Mesenchymal stem cell (in vitro differentiated cells and primary cell): ENCODE results near the gene MRPL52. TPM values are rescaled to one million over a fixed set of nuclear protein-coding genes. Genes with fewer than 3 reads are reported as not detected.
A peak's percentile ranks its signal among the peaks of the same experiment; 100 is the strongest.

Source experiments
- DNase-seq: peaks from one replicate; pipeline ENCODE4 v3.0.0-alpha.2; 2013
- H2AFZ ChIP-seq: one replicate; pipeline ENCODE4 v1.6.1; 2013; ENCODE audit warnings: low read depth, mild to moderate bottlenecking, control low read depth, inconsistent platforms, low read length, moderate library complexity
- H2AK5ac ChIP-seq: 2 replicates; pipeline ENCODE4 v1.6.1; 2013; ENCODE audit warnings: low read length, moderate library complexity, mild to moderate bottlenecking, inconsistent platforms; ENCODE audit not compliant: severe bottlenecking
- H2BK120ac ChIP-seq: one replicate; pipeline ENCODE4 v1.6.1; 2013; ENCODE audit warnings: low read depth, mild to moderate bottlenecking, inconsistent platforms, low read length, moderate library complexity
- H2BK12ac ChIP-seq, 2 experiments: one replicate each; pipeline ENCODE4 v1.6.1; 2013; ENCODE audit warnings: inconsistent platforms in 2 of 2, low read length in 2 of 2, mild to moderate bottlenecking in 2 of 2, moderate library complexity in 2 of 2, control low read depth in 1 of 2
- H2BK15ac ChIP-seq: one replicate; pipeline ENCODE4 v1.6.1; 2013; ENCODE audit warnings: mild to moderate bottlenecking, low read depth, inconsistent platforms; ENCODE audit not compliant: poor library complexity, severe bottlenecking
- H2BK5ac ChIP-seq: 2 replicates; pipeline ENCODE4 v1.6.1; 2013; ENCODE audit warnings: low read depth, mild to moderate bottlenecking, low read length, control low read depth, inconsistent platforms; ENCODE audit not compliant: poor library complexity, severe bottlenecking
- H3K14ac ChIP-seq, 2 experiments: one replicate each; pipeline ENCODE4 v1.6.1; 2013; ENCODE audit warnings: inconsistent platforms in 2 of 2, low read length in 2 of 2, control low read depth in 1 of 2, mild to moderate bottlenecking in 1 of 2, moderate library complexity in 1 of 2
- H3K18ac ChIP-seq, 2 experiments: one replicate each; pipeline ENCODE4 v1.6.1; 2013; ENCODE audit warnings: inconsistent platforms in 2 of 2, low read length in 2 of 2, control low read depth in 1 of 2, low read depth in 1 of 2, mild to moderate bottlenecking in 1 of 2
- H3K23ac ChIP-seq, 2 experiments: one replicate each; pipeline ENCODE4 v1.6.1; 2013; ENCODE audit warnings: inconsistent platforms in 2 of 2, low read length in 2 of 2, mild to moderate bottlenecking in 2 of 2, moderate library complexity in 2 of 2, control low read depth in 1 of 2
- H3K27ac ChIP-seq: 2 replicates; pipeline ENCODE4 v1.5.1; 2013; ENCODE audit warnings: mild to moderate bottlenecking, moderate library complexity, low read length, control low read depth, inconsistent platforms; ENCODE audit not compliant: poor library complexity, severe bottlenecking
- H3K27me3 ChIP-seq, 2 experiments: 2 replicates each; pipeline versions ENCODE4 v1.6.1 to v1.7.0; 2013; ENCODE audit warnings: low read length in 2 of 2, mild to moderate bottlenecking in 2 of 2, moderate library complexity in 2 of 2, control low read depth in 1 of 2, inconsistent platforms in 1 of 2; ENCODE audit not compliant: control insufficient read depth in 1 of 2, insufficient read depth in 1 of 2
- H3K36me3 ChIP-seq, 2 experiments: 2 replicates each; pipeline versions ENCODE4 v1.6.1 to v1.7.0; 2013; ENCODE audit warnings: low read length in 2 of 2, control low read depth in 1 of 2, inconsistent platforms in 1 of 2, low read depth in 1 of 2, mild to moderate bottlenecking in 1 of 2; ENCODE audit not compliant: insufficient read depth in 2 of 2, control insufficient read depth in 1 of 2
- H3K4ac ChIP-seq, 2 experiments: one replicate each; pipeline ENCODE4 v1.6.1; 2013; ENCODE audit warnings: inconsistent platforms in 2 of 2, low read length in 2 of 2, mild to moderate bottlenecking in 2 of 2, moderate library complexity in 2 of 2, control low read depth in 1 of 2, low read depth in 1 of 2
- H3K4me1 ChIP-seq: 2 replicates; pipeline ENCODE4 v1.6.1; 2013; ENCODE audit warnings: low read depth, low read length, control low read depth; ENCODE audit not compliant: control insufficient read depth, insufficient read depth
- H3K4me2 ChIP-seq: 2 replicates; pipeline ENCODE4 v1.6.1; 2013; ENCODE audit warnings: low read length, mild to moderate bottlenecking, inconsistent platforms; ENCODE audit not compliant: poor library complexity, severe bottlenecking
- H3K4me3 ChIP-seq, 2 experiments: 2 replicates each; pipeline versions ENCODE4 v1.5.1 to v1.7.0; 2013; ENCODE audit warnings: low read length in 2 of 2, mild to moderate bottlenecking in 2 of 2, control low read depth in 1 of 2, low read depth in 1 of 2; ENCODE audit not compliant: insufficient read depth in 1 of 2
- H3K79me1 ChIP-seq: replicated peaks from 2 replicates; pipeline ENCODE4 v1.6.1; 2013; ENCODE audit warnings: mild to moderate bottlenecking, control low read depth, low read length, inconsistent platforms; ENCODE audit not compliant: poor library complexity, severe bottlenecking
- H3K9ac ChIP-seq: 2 replicates; pipeline ENCODE4 v1.7.0; 2013; ENCODE audit warnings: mild to moderate bottlenecking, low read length, moderate library complexity
- H3K9me3 ChIP-seq: 2 replicates; pipeline ENCODE4 v1.7.0; 2013; ENCODE audit warnings: mild to moderate bottlenecking, low read length; ENCODE audit not compliant: control insufficient read depth
- H4K8ac ChIP-seq: one replicate; pipeline ENCODE4 v1.6.1; 2013; ENCODE audit warnings: inconsistent platforms, mild to moderate bottlenecking, low read length, moderate library complexity
- H4K91ac ChIP-seq: one replicate; pipeline ENCODE4 v1.6.1; 2013; ENCODE audit warnings: mild to moderate bottlenecking, low read length, inconsistent platforms
- WGBS: methylation state at CpG from one replicate; pipeline ENCODE4 v1.1.7; 2013; ENCODE audit warnings: mixed read lengths; 5-methylcytosine and 5-hydroxymethylcytosine counted together
- small RNA-seq: library from polyadenylated mRNA; stranded (forward); fragments of <200 nt; extraction: miRNeasy Mini kit (QIAGEN cat#:217004); gene quantifications from one replicate; pipeline ENCODE3, GENCODE V24; 2013; ENCODE audit warnings: low read depth

MRPL52 gene

DNA sequence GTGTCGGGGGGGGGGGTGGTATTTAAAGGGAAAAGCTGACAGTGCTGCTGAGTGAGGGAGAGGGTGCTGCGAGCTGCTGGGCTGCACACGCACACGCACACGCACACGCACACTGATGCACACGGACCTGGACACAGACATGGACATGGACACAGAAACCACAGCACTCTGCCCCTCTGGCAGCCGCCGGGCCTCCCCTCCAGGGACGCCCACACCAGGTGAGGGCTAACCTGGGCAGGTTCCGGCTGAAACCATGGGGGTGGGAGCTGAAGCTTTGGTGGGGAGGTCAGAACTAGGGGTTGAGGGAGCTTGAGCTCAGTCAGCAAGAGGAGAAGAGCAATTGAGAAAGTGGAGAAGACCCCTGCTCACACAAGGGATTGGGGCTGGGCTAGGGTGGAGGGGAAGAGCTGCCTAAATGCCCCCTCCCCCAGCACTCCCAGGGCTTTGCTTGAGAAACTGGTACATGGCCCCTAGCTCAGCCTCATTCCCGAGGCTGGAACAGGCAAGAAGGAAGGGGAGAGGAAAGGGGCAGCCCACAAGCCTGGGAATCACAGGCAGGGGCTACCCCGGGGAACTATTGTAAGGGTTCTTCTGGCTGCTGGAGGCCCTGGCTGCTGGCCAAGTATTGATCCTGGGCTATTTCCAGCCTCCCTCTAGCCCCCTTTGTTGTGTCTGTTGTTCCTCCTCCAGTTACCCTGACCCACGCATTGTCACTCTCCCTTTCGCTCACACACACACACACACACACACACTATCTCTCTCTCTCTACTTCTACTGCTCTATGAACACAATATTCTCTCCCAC, 53.7 kb downstream of the MRPL52 start, which contains the start of gene REM2:
TSS of gene REM2 (plus strand) at position 50 of the 804 bp plus-strand sequence. CDS start at position 116, 66 bp downstream.
- peaks cover 23% of the 10 kb centered on the region for H3K4me1 ChIP-seq
- no peak for DNase-seq
- H3K4me2 ChIP-seq, result no peak within 1 kb of the TSS
- H3K14ac ChIP-seq, result no peak within 1 kb of the TSS
- no peak within 1 kb of the TSS for H3K4ac ChIP-seq
- no peak within 1 kb of the TSS for H2BK15ac ChIP-seq
- peaks cover 0 to 20% of the 10 kb centered on the region in 2 experiments for H3K27me3 ChIP-seq
- peak within 1 kb of the TSS; percentile 15 for H2AK5ac ChIP-seq
- no peak within 1 kb of the TSS for H2AFZ ChIP-seq
- peak within 1 kb of the TSS; percentile 36 for H4K91ac ChIP-seq
- peak within 1 kb of the TSS; percentile 8 for H4K8ac ChIP-seq
- H3K36me3 ChIP-seq, result peaks cover 15 to 20% of the 10 kb centered on the region in 2 experiments
- 55% methylated on average over 15 of the region's 15 CpGs for WGBS
- peak within 1 kb of the TSS; percentile 46 for H3K9ac ChIP-seq
- H3K23ac ChIP-seq, result no peak within 1 kb of the TSS
- no peak within 1 kb of the TSS for H2BK12ac ChIP-seq
- H3K4me3 ChIP-seq, result no peak within 1 kb of the TSS
- H3K79me1 ChIP-seq, result peaks cover 4% of the 10 kb centered on the region
- H3K18ac ChIP-seq, result peak within 1 kb of the TSS in 1 of 2 experiments; percentile 49
- no peak within 1 kb of the TSS for H2BK120ac ChIP-seq
- H3K27ac ChIP-seq, result no peak within 1 kb of the TSS
- H3K9me3 ChIP-seq, result no peaks in the 10 kb centered on the region
- H2BK5ac ChIP-seq, result no peak within 1 kb of the TSS

DNA sequence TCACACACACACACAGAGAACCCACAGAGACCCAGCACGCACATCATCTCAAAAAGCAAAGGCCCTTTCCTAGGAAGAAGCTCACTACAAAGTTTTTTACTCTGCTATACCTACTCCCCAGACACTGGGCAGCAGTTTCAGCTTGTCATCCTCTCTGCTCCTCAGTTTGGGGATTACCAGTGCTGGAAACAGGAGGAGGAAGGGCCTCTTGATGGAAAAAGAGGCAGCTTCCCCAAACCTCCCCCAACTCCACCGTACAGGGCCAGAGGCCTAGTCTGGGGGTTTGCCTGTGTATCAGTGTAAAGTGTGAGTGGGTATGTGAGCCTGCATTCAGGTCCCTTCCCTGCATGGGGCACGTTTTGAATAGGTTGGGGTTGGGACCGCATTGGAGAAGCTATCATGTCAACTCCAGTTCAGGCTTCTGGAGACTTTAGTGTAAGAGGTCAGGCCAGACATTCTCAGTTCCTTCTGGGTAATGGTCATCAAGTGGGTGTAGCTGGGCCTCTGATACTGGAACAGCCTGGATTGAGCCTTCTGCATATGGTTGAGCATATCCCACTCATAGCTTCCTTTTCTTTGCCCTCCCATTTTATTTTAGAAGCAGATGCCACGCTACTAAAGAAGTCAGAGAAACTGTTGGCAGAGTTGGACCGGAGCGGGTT, 54.5 kb downstream of the MRPL52 start:
- DNase-seq, result no peak
- Histone ChIP-seq H3K79me1 (peaks cover 4% of the 10 kb centered on the region), H2BK5ac (no peak overlapping the region), H4K8ac (no peak overlapping the region), H2BK12ac (no peak overlapping the region), H2BK120ac (no peak overlapping the region), H2BK15ac (no peak overlapping the region), H3K4me3 (no peak overlapping the region), H3K27ac (no peak overlapping the region), H3K36me3 (peaks cover 7 to 11% of the 10 kb centered on the region in 2 experiments), H2AFZ (no peak overlapping the region), H4K91ac (no peak overlapping the region), H2AK5ac (no peak overlapping the region), H3K23ac (no peak overlapping the region), H3K4me2 (no peak overlapping the region), H3K4ac (no peak overlapping the region), H3K18ac (no peak overlapping the region), H3K14ac (no peak overlapping the region), H3K27me3 (peaks cover 0 to 20% of the 10 kb centered on the region in 2 experiments), H3K4me1 (peaks cover 23% of the 10 kb centered on the region), H3K9ac (no peak overlapping the region), H3K9me3 (no peaks in the 10 kb centered on the region)
- 82% methylated on average over 7 of the region's 7 CpGs for WGBS

Small RNA genes within 50 kb of the gene (small RNA-seq; reads per million reads assigned to genes)
- gene RF00019, result not detected
